ENCODE results near the gene SPATA25. TPM values are rescaled to one million over a fixed set of nuclear protein-coding genes. Genes with fewer than 3 reads are reported as not detected.
"Not testable (repeated sequence)": the region's sequence is repeated elsewhere in the genome, so short reads cannot be mapped to it uniquely, and the experiment has no call there.

SPATA25 gene
- 0.98 TPM in 1 of 2 replicates, not detected in the other for total RNA-seq (2014; rRNA removed; shearing (Covaris generic))

- no peak for DNase-seq (ENCODE audit: low read depth)
Measured at GRCh38 chr20:45887346-45887715, at the start of gene SPATA25. TSS of gene SPATA25 (minus strand) at chr20:45887622. CDS start at chr20:45887590, 32 bp downstream.

- DNase-seq (ENCODE audit: low read depth) = peak; percentile 43
Measured at GRCh38 chr20:45935416-45936046, 48.1 kb upstream of the SPATA25 start.

- DNase-seq (ENCODE audit: low read depth) = peak; percentile 98
Measured at GRCh38 chr20:45934586-45935415, 47.4 kb upstream of the SPATA25 start, which contains the start of gene PCIF1. TSS of gene PCIF1 (plus strand) at chr20:45934683. CDS start at chr20:45939000, 4,317 bp downstream.

GRCh38 chr20:45934046-45934585 lies 46.7 kb upstream of the SPATA25 start:
- peak; percentile 52 for DNase-seq (ENCODE audit: low read depth)

GRCh38 chr20:45933266-45934045 lies 46.0 kb upstream of the SPATA25 start:
- peak; percentile 86 for DNase-seq (ENCODE audit: low read depth)

GRCh38 chr20:45931680-45932079 lies 44.3 kb upstream of the SPATA25 start:
- not testable (repeated sequence) for DNase-seq (ENCODE audit: low read depth)

GRCh38 chr20:45927071-45927878 lies 39.9 kb upstream of the SPATA25 start:
- no peak for DNase-seq (ENCODE audit: low read depth)

- DNase-seq (ENCODE audit: low read depth) = no peak
Measured at GRCh38 chr20:45926731-45927070, 39.3 kb upstream of the SPATA25 start.

GRCh38 chr20:45925821-45926506 lies 38.5 kb upstream of the SPATA25 start:
- DNase-seq (ENCODE audit: low read depth) = no peak

GRCh38 chr20:45924391-45925261 lies 37.2 kb upstream of the SPATA25 start:
- peak; percentile 66 for DNase-seq (ENCODE audit: low read depth)

- no peak for DNase-seq (ENCODE audit: low read depth)
Measured at GRCh38 chr20:45921337-45922189, 34.1 kb upstream of the SPATA25 start.

- DNase-seq (ENCODE audit: low read depth) = no peak
Measured at GRCh38 chr20:45920462-45921336, 33.3 kb upstream of the SPATA25 start.

GRCh38 chr20:45919542-45920399 lies 32.3 kb upstream of the SPATA25 start:
- DNase-seq (ENCODE audit: low read depth) = peak; percentile 39

GRCh38 chr20:45918779-45919537 lies 31.5 kb upstream of the SPATA25 start:
- DNase-seq (ENCODE audit: low read depth) = no peak

GRCh38 chr20:45918182-45918737 lies 30.8 kb upstream of the SPATA25 start:
- DNase-seq (ENCODE audit: low read depth) = no peak

- no peak for DNase-seq (ENCODE audit: low read depth)
Measured at GRCh38 chr20:45917790-45918141, 30.3 kb upstream of the SPATA25 start.
